ENCODE data around the gene LIMCH1. TPM values are rescaled to one million over a fixed set of nuclear protein-coding genes. Genes with fewer than 3 reads are reported as not detected.

LIMCH1 gene
- total RNA-seq, 1 experiment from 2014 or later: 10.4 TPM

DNA sequence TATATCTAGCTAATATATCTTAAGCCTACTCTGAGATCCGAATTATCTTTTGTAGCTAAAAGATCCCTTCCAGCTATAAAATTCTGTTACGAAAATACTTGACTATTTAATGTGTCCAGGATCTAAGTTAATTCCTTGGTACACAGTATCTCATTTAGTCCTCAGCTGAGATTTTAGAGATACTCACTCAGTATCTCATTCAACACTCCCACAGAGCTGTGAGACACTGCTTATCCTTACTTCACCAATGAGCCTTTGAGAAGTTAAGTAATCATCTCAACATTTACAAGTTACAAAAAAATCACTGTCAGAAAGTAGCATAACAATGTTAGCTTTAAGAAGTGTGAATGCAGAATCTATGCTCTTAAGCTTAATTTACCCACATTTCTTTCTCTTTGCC is 76.6 kb downstream of the LIMCH1 start:
- Histone ChIP-seq H3K9ac (ENCODE audit: low read length) (no peak overlapping the region), H3K27ac (ENCODE audit: low read depth, low read length) (no peak overlapping the region), H2AFZ (ENCODE audit: low read depth, low read length, poor library complexity, severe bottlenecking) (no peak overlapping the region), H4K20me1 (ENCODE audit: insufficient read depth) (no peaks in the 10 kb centered on the region), H3K9me2 (ENCODE audit: insufficient read depth) (no peaks in the 10 kb centered on the region), H3K9me3 (ENCODE audit: control insufficient read depth in 1 of 2, insufficient read depth in 1 of 2, low read depth in 1 of 2, low read length in 2 of 2) (no peaks in the 10 kb centered on the region), H3K27me3 (ENCODE audit: insufficient read depth, low read length) (no peaks in the 10 kb centered on the region), H3K79me2 (ENCODE audit: insufficient read depth, low read length) (no peaks in the 10 kb centered on the region), H3K4me3 (replicated peaks in 1 of 2; ENCODE audit: low read depth in 1 of 2, low read length in 2 of 2) (no peak overlapping the region), H3K36me3 (ENCODE audit: control insufficient read depth in 1 of 2, insufficient read depth in 2 of 2, low read length in 2 of 2) (no peaks in the 10 kb centered on the region), H3K4me1 (ENCODE audit: control insufficient read depth in 1 of 2, insufficient read depth in 2 of 2, low read length in 2 of 2) (peaks cover 11% of the 10 kb centered on the region in 2 experiments; a peak in 2 of 4 replicates), H3K4me2 (ENCODE audit: low read length) (no peak overlapping the region)
- intact Hi-C loops (cut with micrococcal nuclease): no loop called here
- ChIA-PET CTCF (no interaction called here), RAD21 (ENCODE audit: low non-redundant PET in 1 of 2, low total read pairs in 2 of 2, uncharacterized antibody in 2 of 2, unreplicated experiment in 2 of 2) (no interaction called here), POLR2A (no interaction called here)
- DNase-seq (ENCODE audit: low read depth, low spot score): no peak
- BruUV-seq (replicated peaks): no TSS peak
- TF ChIP-seq JUND (IDR thresholded peaks at IDR 0.05): no peak
- TF ChIP-seq, protein P1, sequence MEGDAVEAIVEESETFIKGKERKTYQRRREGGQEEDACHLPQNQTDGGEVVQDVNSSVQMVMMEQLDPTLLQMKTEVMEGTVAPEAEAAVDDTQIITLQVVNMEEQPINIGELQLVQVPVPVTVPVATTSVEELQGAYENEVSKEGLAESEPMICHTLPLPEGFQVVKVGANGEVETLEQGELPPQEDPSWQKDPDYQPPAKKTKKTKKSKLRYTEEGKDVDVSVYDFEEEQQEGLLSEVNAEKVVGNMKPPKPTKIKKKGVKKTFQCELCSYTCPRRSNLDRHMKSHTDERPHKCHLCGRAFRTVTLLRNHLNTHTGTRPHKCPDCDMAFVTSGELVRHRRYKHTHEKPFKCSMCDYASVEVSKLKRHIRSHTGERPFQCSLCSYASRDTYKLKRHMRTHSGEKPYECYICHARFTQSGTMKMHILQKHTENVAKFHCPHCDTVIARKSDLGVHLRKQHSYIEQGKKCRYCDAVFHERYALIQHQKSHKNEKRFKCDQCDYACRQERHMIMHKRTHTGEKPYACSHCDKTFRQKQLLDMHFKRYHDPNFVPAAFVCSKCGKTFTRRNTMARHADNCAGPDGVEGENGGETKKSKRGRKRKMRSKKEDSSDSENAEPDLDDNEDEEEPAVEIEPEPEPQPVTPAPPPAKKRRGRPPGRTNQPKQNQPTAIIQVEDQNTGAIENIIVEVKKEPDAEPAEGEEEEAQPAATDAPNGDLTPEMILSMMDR (IDR thresholded peaks at IDR 0.05 in 2 of 3, conservative IDR thresholded peaks at IDR 0.05 in 1 of 3; ENCODE audit: borderline replicate concordance in 1 of 3, insufficient read depth in 1 of 3, low read depth in 2 of 3, low read length in 2 of 3): no peak
- TF ChIP-seq, protein P2, sequence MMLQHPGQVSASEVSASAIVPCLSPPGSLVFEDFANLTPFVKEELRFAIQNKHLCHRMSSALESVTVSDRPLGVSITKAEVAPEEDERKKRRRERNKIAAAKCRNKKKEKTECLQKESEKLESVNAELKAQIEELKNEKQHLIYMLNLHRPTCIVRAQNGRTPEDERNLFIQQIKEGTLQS (IDR thresholded peaks at IDR 0.05): no peak
- TF ChIP-seq RAD21 (IDR thresholded peaks at IDR 0.05; ENCODE audit: low read depth): no peak
- no peak for ATAC-seq

DNA sequence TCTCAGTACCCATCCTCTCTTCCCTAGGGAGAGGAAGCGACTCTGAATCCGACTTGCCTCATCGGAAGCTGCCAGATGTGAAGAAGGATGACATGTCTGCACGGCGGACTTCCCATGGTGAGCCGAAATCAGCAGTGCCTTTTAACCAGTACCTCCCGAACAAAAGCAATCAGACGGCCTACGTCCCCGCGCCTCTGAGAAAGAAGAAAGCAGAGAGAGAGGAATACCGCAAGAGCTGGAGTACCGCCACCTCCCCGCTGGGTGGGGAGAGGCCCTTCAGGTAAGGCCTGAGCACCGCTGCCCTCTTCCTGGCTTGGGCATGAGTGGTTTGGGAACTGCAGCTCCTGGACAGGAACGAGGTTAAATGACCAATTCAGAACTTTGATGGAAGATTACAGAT is 81.2 kb downstream of the LIMCH1 start:
- ATAC-seq (no peak), DNase-seq (ENCODE audit: low read depth, low spot score) (no peak)
- ChIA-PET CTCF (no interaction called here), RAD21 (ENCODE audit: low non-redundant PET in 1 of 2, low total read pairs in 2 of 2, uncharacterized antibody in 2 of 2, unreplicated experiment in 2 of 2) (no interaction called here), POLR2A (no interaction called here)
- Histone ChIP-seq H4K20me1 (ENCODE audit: insufficient read depth) (no peaks in the 10 kb centered on the region), H3K9me3 (ENCODE audit: control insufficient read depth in 1 of 2, insufficient read depth in 1 of 2, low read depth in 1 of 2, low read length in 2 of 2) (no peaks in the 10 kb centered on the region), H3K4me1 (ENCODE audit: control insufficient read depth in 1 of 2, insufficient read depth in 2 of 2, low read length in 2 of 2) (no peaks in the 10 kb centered on the region), H3K27me3 (ENCODE audit: insufficient read depth, low read length) (no peaks in the 10 kb centered on the region), H3K36me3 (ENCODE audit: control insufficient read depth in 1 of 2, insufficient read depth in 2 of 2, low read length in 2 of 2) (no peaks in the 10 kb centered on the region), H3K4me2 (ENCODE audit: low read length) (no peak overlapping the region), H3K9ac (ENCODE audit: low read length) (no peak overlapping the region), H2AFZ (ENCODE audit: low read depth, low read length, poor library complexity, severe bottlenecking) (no peak overlapping the region), H3K27ac (ENCODE audit: low read depth, low read length) (no peak overlapping the region), H3K79me2 (ENCODE audit: insufficient read depth, low read length) (no peaks in the 10 kb centered on the region), H3K9me2 (ENCODE audit: insufficient read depth) (no peaks in the 10 kb centered on the region), H3K4me3 (replicated peaks in 1 of 2; ENCODE audit: low read depth in 1 of 2, low read length in 2 of 2) (no peak overlapping the region)
- intact Hi-C loops (cut with micrococcal nuclease): no loop called here
- no TSS peak for BruUV-seq (replicated peaks)
- TF ChIP-seq EZH2phosphoT487 (IDR thresholded peaks at IDR 0.05; ENCODE audit: borderline replicate concordance): no peak
- no peak for TF ChIP-seq YY1 (IDR thresholded peaks at IDR 0.05; ENCODE audit: extremely low read depth, insufficient replicate concordance, low read depth, low read length)
- no peak for TF ChIP-seq ZNF274 (IDR thresholded peaks at IDR 0.05; ENCODE audit: low read depth, low read length)
- TF ChIP-seq, protein P1 (IDR thresholded peaks at IDR 0.05 in 2 of 3, conservative IDR thresholded peaks at IDR 0.05 in 1 of 3; ENCODE audit: borderline replicate concordance in 1 of 3, insufficient read depth in 1 of 3, low read depth in 2 of 3, low read length in 2 of 3): no peak
- TF ChIP-seq, protein P3, sequence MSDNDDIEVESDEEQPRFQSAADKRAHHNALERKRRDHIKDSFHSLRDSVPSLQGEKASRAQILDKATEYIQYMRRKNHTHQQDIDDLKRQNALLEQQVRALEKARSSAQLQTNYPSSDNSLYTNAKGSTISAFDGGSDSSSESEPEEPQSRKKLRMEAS (IDR thresholded peaks at IDR 0.05): no peak
- TF ChIP-seq JUND (IDR thresholded peaks at IDR 0.05): no peak
- no peak for TF ChIP-seq ELF1 (IDR thresholded peaks at IDR 0.05; ENCODE audit: borderline replicate concordance, low read depth)
- TF ChIP-seq, protein P4, sequence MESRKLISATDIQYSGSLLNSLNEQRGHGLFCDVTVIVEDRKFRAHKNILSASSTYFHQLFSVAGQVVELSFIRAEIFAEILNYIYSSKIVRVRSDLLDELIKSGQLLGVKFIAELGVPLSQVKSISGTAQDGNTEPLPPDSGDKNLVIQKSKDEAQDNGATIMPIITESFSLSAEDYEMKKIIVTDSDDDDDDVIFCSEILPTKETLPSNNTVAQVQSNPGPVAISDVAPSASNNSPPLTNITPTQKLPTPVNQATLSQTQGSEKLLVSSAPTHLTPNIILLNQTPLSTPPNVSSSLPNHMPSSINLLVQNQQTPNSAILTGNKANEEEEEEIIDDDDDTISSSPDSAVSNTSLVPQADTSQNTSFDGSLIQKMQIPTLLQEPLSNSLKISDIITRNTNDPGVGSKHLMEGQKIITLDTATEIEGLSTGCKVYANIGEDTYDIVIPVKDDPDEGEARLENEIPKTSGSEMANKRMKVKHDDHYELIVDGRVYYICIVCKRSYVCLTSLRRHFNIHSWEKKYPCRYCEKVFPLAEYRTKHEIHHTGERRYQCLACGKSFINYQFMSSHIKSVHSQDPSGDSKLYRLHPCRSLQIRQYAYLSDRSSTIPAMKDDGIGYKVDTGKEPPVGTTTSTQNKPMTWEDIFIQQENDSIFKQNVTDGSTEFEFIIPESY (IDR thresholded peaks at IDR 0.05; ENCODE audit: extremely low read depth, insufficient replicate concordance, low read length): no peak
- no peak for TF ChIP-seq SIN3A (IDR thresholded peaks at IDR 0.05; ENCODE audit: low read depth)
- TF ChIP-seq EZH2 (IDR thresholded peaks at IDR 0.05): no peak
- no peak for TF ChIP-seq TCF7L2 (IDR thresholded peaks at IDR 0.05; ENCODE audit: borderline replicate concordance, extremely low read depth, insufficient read depth, insufficient read length)
